HepG2 (cell line): ENCODE measurements around the gene FBN3.

Experiments
- EP300 ChIP-seq, 3 experiments: sonication (generic) in 1 of 3; formaldehyde crosslinking in 1 of 3; IDR thresholded peaks; 2 replicates each; pipeline versions ENCODE4 v1.5.1 to v1.6.1; 2011 to 2020; ENCODE audit warnings: low read depth in 2 of 3, low read length in 2 of 3, borderline replicate concordance in 1 of 3, improper control_type of control experiment in 1 of 3, mild to moderate bottlenecking in 1 of 3, missing genetic modification reagents in 1 of 3, moderate library complexity in 1 of 3
- GTF2F1 ChIP-seq: fragments of 150-350 bp; IDR thresholded peaks from 2 replicates; pipeline ENCODE4 v1.6.1; 2014; ENCODE audit warnings: low read length

- no peak for TF ChIP-seq GTF2F1
- TF ChIP-seq EP300 (IDR thresholded peaks at IDR 0.05; ENCODE audit: low read depth in 2 of 2, low read length in 2 of 2) = no peak
- TF ChIP-seq EP300 (CRISPR knock-in tag; IDR thresholded peaks at IDR 0.05; ENCODE audit: borderline replicate concordance) = no peak
Observed at GRCh38 chr19:8017808-8018207, 131.6 kb downstream of the FBN3 start.
